A549 (cell line): ENCODE data around the gene ABCA4.

Experiments
- EP300 ChIP-seq, 2 experiments: fragments of >200 bp; sonication (Bioruptor Twin); formaldehyde crosslinking; IDR thresholded peaks; 2 replicates in 1 of 2; 3 replicates in 1 of 2; pipeline ENCODE4 v1.6.1; 2016 to 2017
- RNF2 ChIP-seq: fragments of 200-600 bp; sonication (generic); IDR thresholded peaks from 2 replicates; pipeline ENCODE4 v1.6.1; 2016; ENCODE audit warnings: low read depth, mild to moderate bottlenecking, antibody characterized with exemption, moderate library complexity, borderline replicate concordance
- TF ChIP-seq, protein P1 (sequence below): IDR thresholded peaks from 2 replicates; pipeline ENCODE4 v1.6.1; 2012

GRCh38 chr1:94071391-94071790, 49.6 kb downstream of the ABCA4 start:
- TF ChIP-seq, protein P1, sequence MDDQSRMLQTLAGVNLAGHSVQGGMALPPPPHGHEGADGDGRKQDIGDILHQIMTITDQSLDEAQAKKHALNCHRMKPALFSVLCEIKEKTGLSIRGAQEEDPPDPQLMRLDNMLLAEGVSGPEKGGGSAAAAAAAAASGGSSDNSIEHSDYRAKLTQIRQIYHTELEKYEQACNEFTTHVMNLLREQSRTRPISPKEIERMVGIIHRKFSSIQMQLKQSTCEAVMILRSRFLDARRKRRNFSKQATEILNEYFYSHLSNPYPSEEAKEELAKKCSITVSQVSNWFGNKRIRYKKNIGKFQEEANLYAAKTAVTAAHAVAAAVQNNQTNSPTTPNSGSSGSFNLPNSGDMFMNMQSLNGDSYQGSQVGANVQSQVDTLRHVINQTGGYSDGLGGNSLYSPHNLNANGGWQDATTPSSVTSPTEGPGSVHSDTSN = no peak
- TF ChIP-seq EP300 (IDR thresholded peaks at IDR 0.05) = no peak
- TF ChIP-seq RNF2 = no peak
